H9 (cell line): ENCODE data around the gene UTP18. TPM values are rescaled to one million over a fixed set of nuclear protein-coding genes. Genes with fewer than 3 reads are reported as not detected.

Experiments used
- DNase-seq: peaks from one replicate; pipeline ENCODE4 v3.0.0-alpha.2; 2017
- H2AFZ ChIP-seq: one replicate; pipeline ENCODE4 v1.6.1; 2013; ENCODE audit warnings: mild to moderate bottlenecking, low read length, control low read depth, moderate library complexity
- H2AK5ac ChIP-seq: 2 replicates; pipeline ENCODE4 v1.6.1; 2013; ENCODE audit warnings: low read length, control low read depth, mixed read lengths; ENCODE audit not compliant: insufficient read length
- H2BK120ac ChIP-seq: one replicate; pipeline ENCODE4 v1.6.1; 2013; ENCODE audit warnings: low read depth, mild to moderate bottlenecking, low read length, control low read depth, inconsistent platforms; ENCODE audit not compliant: poor library complexity, severe bottlenecking
- H2BK12ac ChIP-seq: 2 replicates; pipeline ENCODE4 v1.6.1; 2013; ENCODE audit warnings: low read length, control low read depth, mixed read lengths, low read depth; ENCODE audit not compliant: insufficient read length
- H2BK15ac ChIP-seq: 2 replicates; pipeline ENCODE4 v1.6.1; 2013; ENCODE audit warnings: low read depth, low read length, control low read depth
- H2BK20ac ChIP-seq: one replicate; pipeline ENCODE4 v1.6.1; 2013; ENCODE audit warnings: low read depth, mild to moderate bottlenecking, low read length, control low read depth, inconsistent platforms; ENCODE audit not compliant: poor library complexity, severe bottlenecking
- H2BK5ac ChIP-seq: 2 replicates; pipeline ENCODE4 v1.6.1; 2013; ENCODE audit warnings: low read length, control low read depth, mixed read lengths; ENCODE audit not compliant: insufficient read length
- H3K14ac ChIP-seq: 2 replicates; pipeline ENCODE4 v1.6.1; 2013; ENCODE audit warnings: low read length, control low read depth; ENCODE audit not compliant: insufficient read depth
- H3K18ac ChIP-seq: 2 replicates; pipeline ENCODE4 v1.6.1; 2013; ENCODE audit warnings: low read depth, mild to moderate bottlenecking, mixed read lengths, low read length, control low read depth; ENCODE audit not compliant: insufficient read length
- H3K23ac ChIP-seq: 2 replicates; pipeline ENCODE4 v1.6.1; 2013; ENCODE audit warnings: low read length, control low read depth, mixed read lengths, low read depth; ENCODE audit not compliant: insufficient read length
- H3K23me2 ChIP-seq: 2 replicates; pipeline ENCODE4 v1.6.1; 2013; ENCODE audit warnings: low read depth, mild to moderate bottlenecking, mixed read lengths, low read length, control low read depth; ENCODE audit not compliant: insufficient read length, poor library complexity, severe bottlenecking
- H3K27ac ChIP-seq: 2 replicates; pipeline ENCODE4 v1.5.1; 2013; ENCODE audit warnings: low read length, control low read depth, mixed read lengths, low read depth; ENCODE audit not compliant: insufficient read length
- H3K27me3 ChIP-seq: 2 replicates; pipeline ENCODE4 v1.6.1; 2013; ENCODE audit warnings: low read length, control low read depth, inconsistent platforms; ENCODE audit not compliant: insufficient read depth
- H3K4ac ChIP-seq: 2 replicates; pipeline ENCODE4 v1.6.1; 2013; ENCODE audit warnings: low read depth, mild to moderate bottlenecking, control low read depth, inconsistent platforms, low read length, moderate library complexity
- H3K4me1 ChIP-seq: 2 replicates; pipeline ENCODE4 v1.6.1; 2013; ENCODE audit warnings: low read length, control low read depth, inconsistent platforms; ENCODE audit not compliant: insufficient read depth
- H3K4me2 ChIP-seq: 2 replicates; pipeline ENCODE4 v1.6.1; 2013; ENCODE audit warnings: low read length, control low read depth, mixed read lengths; ENCODE audit not compliant: insufficient read length, insufficient read depth
- H3K56ac ChIP-seq: 2 replicates; pipeline ENCODE4 v1.6.1; 2013; ENCODE audit warnings: low read depth, mild to moderate bottlenecking, mixed read lengths, low read length, control low read depth; ENCODE audit not compliant: insufficient read length
- H3K79me1 ChIP-seq: 2 replicates; pipeline ENCODE4 v1.6.1; 2013; ENCODE audit warnings: low read depth, mild to moderate bottlenecking, moderate library complexity, low read length, control low read depth, inconsistent platforms; ENCODE audit not compliant: insufficient read depth, poor library complexity, severe bottlenecking
- H3K79me2 ChIP-seq: 2 replicates; pipeline ENCODE4 v1.6.1; 2013; ENCODE audit warnings: low read length, control low read depth, inconsistent platforms; ENCODE audit not compliant: insufficient read depth
- H3K9ac ChIP-seq: 2 replicates; pipeline ENCODE4 v1.6.1; 2013; ENCODE audit warnings: low read length, control low read depth, mixed read lengths; ENCODE audit not compliant: insufficient read length; ENCODE audit errors: extremely low read depth
- H3K9me3 ChIP-seq: one replicate; pipeline ENCODE4 v1.6.1; 2013; ENCODE audit warnings: low read depth, low read length, inconsistent platforms; ENCODE audit not compliant: control insufficient read depth
- H3T11ph ChIP-seq: one replicate; pipeline ENCODE4 v1.6.1; 2013; ENCODE audit warnings: mild to moderate bottlenecking, low read length, control low read depth, inconsistent platforms
- H4K20me1 ChIP-seq: one replicate; pipeline ENCODE4 v1.6.1; 2013; ENCODE audit not compliant: control insufficient read depth, insufficient read length, insufficient read depth
- H4K5ac ChIP-seq: 2 replicates; pipeline ENCODE4 v1.6.1; 2013; ENCODE audit warnings: low read depth, mild to moderate bottlenecking, mixed read lengths, low read length, control low read depth; ENCODE audit not compliant: insufficient read length
- H4K8ac ChIP-seq: replicated peaks from 2 replicates; pipeline ENCODE4 v1.6.1; 2013; ENCODE audit warnings: low read length, control low read depth, mixed read lengths, low read depth; ENCODE audit not compliant: insufficient read length
- H4K91ac ChIP-seq: 2 replicates; pipeline ENCODE4 v1.6.1; 2013; ENCODE audit warnings: low read depth, mild to moderate bottlenecking, moderate library complexity, mixed read lengths, low read length, control low read depth; ENCODE audit not compliant: insufficient read length
- H3K27ac Mint-ChIP-seq, 3 experiments: 2 replicates in 2 of 3; 3 replicates in 1 of 3; pipeline ENCODE4 v1.8.0; 2020 to 2021; ENCODE audit warnings: mixed read lengths in 3 of 3, mild to moderate bottlenecking in 1 of 3, moderate library complexity in 1 of 3
- H3K27me3 Mint-ChIP-seq: 2 replicates; pipeline ENCODE4 v1.8.0; 2021; ENCODE audit warnings: low read depth, mild to moderate bottlenecking, moderate library complexity, mixed read lengths
- H3K36me3 Mint-ChIP-seq, 3 experiments: 2 replicates in 2 of 3; 3 replicates in 1 of 3; pipeline ENCODE4 v1.8.0; 2020 to 2021; ENCODE audit warnings: low read depth in 3 of 3, mixed read lengths in 3 of 3; ENCODE audit not compliant: insufficient read depth in 1 of 3
- H3K4me1 Mint-ChIP-seq, 2 experiments: 2 replicates each; pipeline ENCODE4 v1.8.0; 2020; ENCODE audit warnings: mixed read lengths in 2 of 2
- H3K4me3 Mint-ChIP-seq, 2 experiments: 2 replicates in 1 of 2; 3 replicates in 1 of 2; pipeline ENCODE4 v1.8.0; 2020 to 2021; ENCODE audit warnings: mild to moderate bottlenecking in 2 of 2, mixed read lengths in 2 of 2, moderate library complexity in 1 of 2
- H3K9me3 Mint-ChIP-seq, 2 experiments: 2 replicates in 1 of 2; 3 replicates in 1 of 2; pipeline ENCODE4 v1.8.0; 2020; ENCODE audit warnings: mild to moderate bottlenecking in 2 of 2, mixed read lengths in 2 of 2, moderate library complexity in 1 of 2
- CTCF ChIP-seq: fragments of 200-600 bp; sonication (generic); conservative IDR thresholded peaks from 3 replicates; pipeline ENCODE4 v1.8.0; 2021; ENCODE audit warnings: antibody characterized with exemption, mild to moderate bottlenecking
- WGBS: extraction: QIAGEN DNeasy Blood & Tissue Kit; methylation state at CpG from one replicate; pipeline ENCODE4 v1.1.7; 2013; ENCODE audit warnings: missing lambda C conversion rate, low lambda C conversion rate, mixed read lengths; ENCODE audit not compliant: insufficient read length; ENCODE audit errors: extremely low coverage; 5-methylcytosine and 5-hydroxymethylcytosine counted together
- total RNA-seq: library from RNA; stranded (reverse); gene quantifications from 2 replicates; pipeline ENCODE4 v1.2.1, GENCODE V29; 2021

UTP18 gene
- total RNA-seq, 1 experiment from 2014 or later, result 79.5 TPM

GRCh38 chr17:51287412-51287811 lies 27.1 kb downstream of the UTP18 start:
- Histone ChIP-seq H2AFZ (no peak overlapping the region), H3K27ac (no peak overlapping the region), H3T11ph (no peak overlapping the region), H2BK20ac (no peak overlapping the region), H3K23ac (no peak overlapping the region), H3K18ac (no peak overlapping the region), H3K23me2 (no peaks in the 10 kb centered on the region), H3K14ac (no peak overlapping the region), H4K20me1 (no peaks in the 10 kb centered on the region), H2BK15ac (no peak overlapping the region), H3K79me1 (no peaks in the 10 kb centered on the region), H4K8ac (no peak overlapping the region), H2BK120ac (no peak overlapping the region), H3K9me3 (no peaks in the 10 kb centered on the region), H3K79me2 (no peaks in the 10 kb centered on the region; the same call in 1 of the 2 replicates), H3K9ac (no peak overlapping the region), H2BK12ac (no peak overlapping the region), H3K4ac (no peak overlapping the region), H3K56ac (no peak overlapping the region), H2BK5ac (no peak overlapping the region), H4K5ac (no peak overlapping the region), H2AK5ac (no peak overlapping the region), H3K27me3 (no peaks in the 10 kb centered on the region), H3K4me1 (no peaks in the 10 kb centered on the region), H3K4me2 (no peak overlapping the region), H4K91ac (no peak overlapping the region)
- TF ChIP-seq CTCF, result no peak
- peak overlapping the region in 1 of 3 experiments; percentile 26; a peak in 1 of 7 replicates for H3K27ac Mint-ChIP-seq
- H3K27me3 Mint-ChIP-seq, result no peaks in the 10 kb centered on the region
- no peaks in the 10 kb centered on the region for H3K9me3 Mint-ChIP-seq
- no peak overlapping the region for H3K4me3 Mint-ChIP-seq
- no peak for DNase-seq
- no CpG with 5 or more reads among the region's 1 CpG for WGBS
- peaks cover 5 to 8% of the 10 kb centered on the region in 2 experiments for H3K4me1 Mint-ChIP-seq
- H3K36me3 Mint-ChIP-seq, result peaks cover 30 to 79% (median 76%) of the 10 kb centered on the region in 3 experiments; a peak in 6 of 7 replicates
